HEK293 (cell line): ENCODE results near the gene ATAD1.

Source experiments
- CTCF ChIA-PET: fragments of 350-600 bp; formaldehyde crosslinking; extraction: SDS; loops from one replicate; lab custom pipeline; 2021; ENCODE audit warnings: antibody characterized with exemption; lab: Yijun Ruan, JAX
- POLR2A ChIA-PET: fragments of 300-600 bp; formaldehyde crosslinking; extraction: SDS; loops from one replicate; lab custom pipeline; 2020; ENCODE audit warnings: antibody characterized with exemption, inconsistent platforms; lab: Yijun Ruan, JAX
- H3K27ac ChIP-seq: fragments of 200-500 bp; sonication (Bioruptor generic); 2 replicates; pipeline ENCODE4 v1.5.1; 2014; ENCODE audit warnings: low read depth, low read length, control low read depth, inconsistent platforms; ENCODE audit errors: extremely low read depth
- H3K36me3 ChIP-seq, 2 experiments: fragments of 200-500 bp in 1 of 2; sonication (Bioruptor generic) in 1 of 2; 1 replicate in 1 of 2; 2 replicates in 1 of 2; pipeline ENCODE4 v1.5.1; 2014 to 2017; ENCODE audit warnings: inconsistent platforms in 2 of 2, low read length in 2 of 2; ENCODE audit not compliant: control insufficient read depth in 2 of 2, insufficient read depth in 1 of 2
- H3K4me1 ChIP-seq: fragments of 200-500 bp; sonication (Bioruptor generic); 2 replicates; pipeline ENCODE4 v1.5.1; 2014; ENCODE audit warnings: mild to moderate bottlenecking, low read length, inconsistent platforms; ENCODE audit not compliant: control insufficient read depth, insufficient read depth
- H3K4me3 ChIP-seq: 2 replicates; pipeline ENCODE4 v1.5.1; 2011; ENCODE audit warnings: low read depth, mild to moderate bottlenecking, control low read depth, low read length, moderate library complexity
- H3K9me3 ChIP-seq: fragments of 200-500 bp; sonication (Bioruptor generic); 2 replicates; pipeline ENCODE4 v1.5.1; 2014; ENCODE audit warnings: low read depth, low read length, inconsistent platforms; ENCODE audit not compliant: control insufficient read depth, insufficient read depth
- KLF10 ChIP-seq: fragments of 450-650 bp; IDR thresholded peaks from 2 replicates; pipeline ENCODE4 v1.5.1; 2018; ENCODE audit warnings: missing biosample characterization, mild to moderate bottlenecking, missing genetic modification characterization
- OSR2 ChIP-seq: fragments of 450-650 bp; formaldehyde crosslinking; IDR thresholded peaks from 2 replicates; pipeline ENCODE4 v1.5.1; 2016; ENCODE audit warnings: missing biosample characterization, missing genetic modification characterization
- SCRT1 ChIP-seq: fragments of 450-650 bp; formaldehyde crosslinking; IDR thresholded peaks from 2 replicates; pipeline ENCODE4 v1.5.1; 2016; ENCODE audit warnings: missing biosample characterization, missing genetic modification characterization, borderline replicate concordance
- SCRT2 ChIP-seq: fragments of 450-650 bp; formaldehyde crosslinking; IDR thresholded peaks from 2 replicates; pipeline ENCODE4 v1.5.1; 2016; ENCODE audit warnings: missing biosample characterization, missing genetic modification characterization
- SP7 ChIP-seq: fragments of 450-650 bp; formaldehyde crosslinking; IDR thresholded peaks from 2 replicates; pipeline ENCODE4 v1.5.1; 2016; ENCODE audit warnings: missing biosample characterization, missing genetic modification characterization
- WT1 ChIP-seq: fragments of 450-650 bp; formaldehyde crosslinking; IDR thresholded peaks from 2 replicates; pipeline ENCODE4 v1.5.1; 2016; ENCODE audit warnings: missing biosample characterization, missing genetic modification characterization
- ZNF10 ChIP-seq: fragments of 450-650 bp; formaldehyde crosslinking; IDR thresholded peaks from 2 replicates; pipeline ENCODE4 v1.5.1; 2017; ENCODE audit warnings: missing biosample characterization, missing genetic modification characterization
- ZNF146 ChIP-seq: fragments of 450-650 bp; formaldehyde crosslinking; IDR thresholded peaks from 2 replicates; pipeline ENCODE4 v1.5.1; 2016; ENCODE audit warnings: missing biosample characterization, missing genetic modification characterization
- ZNF16 ChIP-seq: fragments of 450-650 bp; formaldehyde crosslinking; IDR thresholded peaks from 2 replicates; pipeline ENCODE4 v1.5.1; 2016; ENCODE audit warnings: low read depth, missing biosample characterization, missing genetic modification characterization
- ZNF184 ChIP-seq: fragments of 450-650 bp; IDR thresholded peaks from 2 replicates; pipeline ENCODE4 v1.5.1; 2018; ENCODE audit warnings: missing biosample characterization, mild to moderate bottlenecking, missing genetic modification characterization
- ZNF423 ChIP-seq: fragments of 450-650 bp; formaldehyde crosslinking; IDR thresholded peaks from 2 replicates; pipeline ENCODE4 v1.5.1; 2016; ENCODE audit warnings: missing biosample characterization, missing genetic modification characterization
- ZNF558 ChIP-seq: fragments of 450-650 bp; formaldehyde crosslinking; IDR thresholded peaks from 2 replicates; pipeline ENCODE4 v1.5.1; 2016; ENCODE audit warnings: missing biosample characterization, missing genetic modification characterization
- ZNF623 ChIP-seq: fragments of 450-650 bp; formaldehyde crosslinking; IDR thresholded peaks from 2 replicates; pipeline ENCODE4 v1.5.1; 2016; ENCODE audit warnings: missing biosample characterization, missing genetic modification characterization
- ZNF629 ChIP-seq: fragments of 450-650 bp; formaldehyde crosslinking; IDR thresholded peaks from 2 replicates; pipeline ENCODE4 v1.5.1; 2017; ENCODE audit warnings: missing biosample characterization, missing genetic modification characterization
- ZNF785 ChIP-seq: fragments of 450-650 bp; formaldehyde crosslinking; IDR thresholded peaks from 2 replicates; pipeline ENCODE4 v1.5.1; 2016; ENCODE audit warnings: missing biosample characterization, missing genetic modification characterization
- ZNF843 ChIP-seq: fragments of 450-650 bp; formaldehyde crosslinking; IDR thresholded peaks from 2 replicates; pipeline ENCODE4 v1.5.1; 2016; ENCODE audit warnings: missing biosample characterization, missing genetic modification characterization
- TF ChIP-seq, protein P1 (sequence below): fragments of 450-650 bp; formaldehyde crosslinking; IDR thresholded peaks from 2 replicates; pipeline ENCODE4 v1.5.1; 2017; ENCODE audit warnings: missing biosample characterization, missing genetic modification characterization
- TF ChIP-seq, protein P2 (sequence below): fragments of 450-650 bp; formaldehyde crosslinking; IDR thresholded peaks from 2 replicates; pipeline ENCODE4 v1.5.1; 2016; ENCODE audit warnings: missing biosample characterization, missing genetic modification characterization, borderline replicate concordance
- TF ChIP-seq, protein P3 (sequence below): fragments of 450-650 bp; formaldehyde crosslinking; conservative IDR thresholded peaks from 2 replicates; pipeline ENCODE4 v1.5.1; 2016; ENCODE audit warnings: low read depth, missing biosample characterization, missing genetic modification characterization

ATAD1 gene

GRCh38 chr10:87849001-87849400 lies 31.0 kb upstream of the ATAD1 start:
- H3K36me3 ChIP-seq = no peaks in the 10 kb centered on the region
- no peaks in the 10 kb centered on the region for H3K9me3 ChIP-seq
- H3K4me3 ChIP-seq = no peak overlapping the region
- ChIA-PET POLR2A (interaction anchor here (2.0 kb wide), 1 partner anchor 31 kb away, joined by 5 read pairs; the partner anchor contains the start of gene ATAD1), CTCF (interaction anchor here (0.6 to 4.5 kb wide), 5 partner anchors 10 to 658 kb away, joined by 3 to 26 read pairs (median 3); no protein-coding TSS in a partner anchor)
- no peak for TF ChIP-seq ZNF843 (tag by site-specific recombination)
- TF ChIP-seq ZNF558 (tag by site-specific recombination) = no peak
- TF ChIP-seq, protein P1, sequence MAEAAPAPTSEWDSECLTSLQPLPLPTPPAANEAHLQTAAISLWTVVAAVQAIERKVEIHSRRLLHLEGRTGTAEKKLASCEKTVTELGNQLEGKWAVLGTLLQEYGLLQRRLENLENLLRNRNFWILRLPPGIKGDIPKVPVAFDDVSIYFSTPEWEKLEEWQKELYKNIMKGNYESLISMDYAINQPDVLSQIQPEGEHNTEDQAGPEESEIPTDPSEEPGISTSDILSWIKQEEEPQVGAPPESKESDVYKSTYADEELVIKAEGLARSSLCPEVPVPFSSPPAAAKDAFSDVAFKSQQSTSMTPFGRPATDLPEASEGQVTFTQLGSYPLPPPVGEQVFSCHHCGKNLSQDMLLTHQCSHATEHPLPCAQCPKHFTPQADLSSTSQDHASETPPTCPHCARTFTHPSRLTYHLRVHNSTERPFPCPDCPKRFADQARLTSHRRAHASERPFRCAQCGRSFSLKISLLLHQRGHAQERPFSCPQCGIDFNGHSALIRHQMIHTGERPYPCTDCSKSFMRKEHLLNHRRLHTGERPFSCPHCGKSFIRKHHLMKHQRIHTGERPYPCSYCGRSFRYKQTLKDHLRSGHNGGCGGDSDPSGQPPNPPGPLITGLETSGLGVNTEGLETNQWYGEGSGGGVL (tag by site-specific recombination) = no peak
- no peak for TF ChIP-seq ZNF423 (tag by site-specific recombination)
- no peak for TF ChIP-seq KLF10
- no peak for TF ChIP-seq ZNF16 (tag by site-specific recombination)
- TF ChIP-seq WT1 (tag by site-specific recombination) = peak; percentile 33
- TF ChIP-seq ZNF184 (tag by site-specific recombination) = no peak
- TF ChIP-seq, protein P2, sequence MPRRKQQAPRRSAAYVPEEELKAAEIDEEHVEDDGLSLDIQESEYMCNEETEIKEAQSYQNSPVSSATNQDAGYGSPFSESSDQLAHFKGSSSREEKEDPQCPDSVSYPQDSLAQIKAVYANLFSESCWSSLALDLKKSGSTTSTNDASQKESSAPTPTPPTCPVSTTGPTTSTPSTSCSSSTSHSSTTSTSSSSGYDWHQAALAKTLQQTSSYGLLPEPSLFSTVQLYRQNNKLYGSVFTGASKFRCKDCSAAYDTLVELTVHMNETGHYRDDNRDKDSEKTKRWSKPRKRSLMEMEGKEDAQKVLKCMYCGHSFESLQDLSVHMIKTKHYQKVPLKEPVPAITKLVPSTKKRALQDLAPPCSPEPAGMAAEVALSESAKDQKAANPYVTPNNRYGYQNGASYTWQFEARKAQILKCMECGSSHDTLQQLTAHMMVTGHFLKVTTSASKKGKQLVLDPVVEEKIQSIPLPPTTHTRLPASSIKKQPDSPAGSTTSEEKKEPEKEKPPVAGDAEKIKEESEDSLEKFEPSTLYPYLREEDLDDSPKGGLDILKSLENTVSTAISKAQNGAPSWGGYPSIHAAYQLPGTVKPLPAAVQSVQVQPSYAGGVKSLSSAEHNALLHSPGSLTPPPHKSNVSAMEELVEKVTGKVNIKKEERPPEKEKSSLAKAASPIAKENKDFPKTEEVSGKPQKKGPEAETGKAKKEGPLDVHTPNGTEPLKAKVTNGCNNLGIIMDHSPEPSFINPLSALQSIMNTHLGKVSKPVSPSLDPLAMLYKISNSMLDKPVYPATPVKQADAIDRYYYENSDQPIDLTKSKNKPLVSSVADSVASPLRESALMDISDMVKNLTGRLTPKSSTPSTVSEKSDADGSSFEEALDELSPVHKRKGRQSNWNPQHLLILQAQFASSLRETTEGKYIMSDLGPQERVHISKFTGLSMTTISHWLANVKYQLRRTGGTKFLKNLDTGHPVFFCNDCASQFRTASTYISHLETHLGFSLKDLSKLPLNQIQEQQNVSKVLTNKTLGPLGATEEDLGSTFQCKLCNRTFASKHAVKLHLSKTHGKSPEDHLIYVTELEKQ (tag by site-specific recombination) = no peak
- 0 out of 2 replicates have a peak, but pooled peaks have one; percentile 26 for TF ChIP-seq OSR2 (tag by site-specific recombination)
- TF ChIP-seq ZNF623 (tag by site-specific recombination) = peak; percentile 40; the same call in 1 of the 2 replicates
- no peak for TF ChIP-seq ZNF146
- peak; percentile 83 for TF ChIP-seq SCRT1
- TF ChIP-seq ZNF785 (tag by site-specific recombination) = no peak
- TF ChIP-seq ZNF10 = peak; percentile 67
- TF ChIP-seq SCRT2 (tag by site-specific recombination) = peak; percentile 89
- peaks cover 20% of the 10 kb centered on the region for H3K4me1 ChIP-seq
- no peak overlapping the region for H3K27ac ChIP-seq

GRCh38 chr10:87847550-87847949 lies 29.5 kb upstream of the ATAD1 start:
- ChIA-PET POLR2A (no interaction called here), CTCF (interaction anchor here (0.6 kb wide), 1 partner anchor 26 kb away, joined by 3 read pairs; no protein-coding TSS in a partner anchor)
- H3K4me3 ChIP-seq = no peak overlapping the region
- H3K27ac ChIP-seq = no peak overlapping the region
- peaks cover 20% of the 10 kb centered on the region for H3K4me1 ChIP-seq
- no peaks in the 10 kb centered on the region for H3K36me3 ChIP-seq
- H3K9me3 ChIP-seq = no peaks in the 10 kb centered on the region
- TF ChIP-seq, protein P3, sequence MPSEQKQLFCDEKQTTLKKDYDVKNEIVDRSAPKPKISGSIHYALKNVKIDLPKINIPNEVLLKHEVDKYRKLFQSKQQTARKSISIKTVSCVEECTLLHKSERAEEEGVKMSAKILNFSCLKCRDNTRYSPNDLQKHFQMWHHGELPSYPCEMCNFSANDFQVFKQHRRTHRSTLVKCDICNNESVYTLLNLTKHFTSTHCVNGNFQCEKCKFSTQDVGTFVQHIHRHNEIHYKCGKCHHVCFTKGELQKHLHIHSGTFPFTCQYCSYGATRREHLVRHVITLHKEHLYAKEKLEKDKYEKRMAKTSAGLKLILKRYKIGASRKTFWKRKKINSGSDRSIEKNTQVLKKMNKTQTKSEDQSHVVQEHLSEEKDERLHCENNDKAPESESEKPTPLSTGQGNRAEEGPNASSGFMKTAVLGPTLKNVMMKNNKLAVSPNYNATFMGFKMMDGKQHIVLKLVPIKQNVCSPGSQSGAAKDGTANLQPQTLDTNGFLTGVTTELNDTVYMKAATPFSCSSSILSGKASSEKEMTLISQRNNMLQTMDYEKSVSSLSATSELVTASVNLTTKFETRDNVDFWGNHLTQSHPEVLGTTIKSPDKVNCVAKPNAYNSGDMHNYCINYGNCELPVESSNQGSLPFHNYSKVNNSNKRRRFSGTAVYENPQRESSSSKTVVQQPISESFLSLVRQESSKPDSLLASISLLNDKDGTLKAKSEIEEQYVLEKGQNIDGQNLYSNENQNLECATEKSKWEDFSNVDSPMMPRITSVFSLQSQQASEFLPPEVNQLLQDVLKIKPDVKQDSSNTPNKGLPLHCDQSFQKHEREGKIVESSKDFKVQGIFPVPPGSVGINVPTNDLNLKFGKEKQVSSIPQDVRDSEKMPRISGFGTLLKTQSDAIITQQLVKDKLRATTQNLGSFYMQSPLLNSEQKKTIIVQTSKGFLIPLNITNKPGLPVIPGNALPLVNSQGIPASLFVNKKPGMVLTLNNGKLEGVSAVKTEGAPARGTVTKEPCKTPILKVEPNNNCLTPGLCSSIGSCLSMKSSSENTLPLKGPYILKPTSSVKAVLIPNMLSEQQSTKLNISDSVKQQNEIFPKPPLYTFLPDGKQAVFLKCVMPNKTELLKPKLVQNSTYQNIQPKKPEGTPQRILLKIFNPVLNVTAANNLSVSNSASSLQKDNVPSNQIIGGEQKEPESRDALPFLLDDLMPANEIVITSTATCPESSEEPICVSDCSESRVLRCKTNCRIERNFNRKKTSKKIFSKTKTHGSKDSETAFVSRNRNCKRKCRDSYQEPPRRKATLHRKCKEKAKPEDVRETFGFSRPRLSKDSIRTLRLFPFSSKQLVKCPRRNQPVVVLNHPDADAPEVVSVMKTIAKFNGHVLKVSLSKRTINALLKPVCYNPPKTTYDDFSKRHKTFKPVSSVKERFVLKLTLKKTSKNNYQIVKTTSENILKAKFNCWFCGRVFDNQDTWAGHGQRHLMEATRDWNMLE (tag by site-specific recombination) = no peak
- TF ChIP-seq SP7 (tag by site-specific recombination) = peak; percentile 53; the same call in 1 of the 2 replicates
- TF ChIP-seq ZNF629 (tag by site-specific recombination) = 0 out of 2 replicates have a peak, but pooled peaks have one; percentile 48
